Endothelial cell of umbilical vein (primary cell): Measurements from ENCODE around the gene KLHL4. TPM values are rescaled to one million over a fixed set of nuclear protein-coding genes. Genes with fewer than 3 reads are reported as not detected.

ENCODE experiments used
- BruUV-seq: library from RNA; stranded (reverse); fragments of 400-500 nt; replicated peaks from 2 replicates; lab custom pipeline; 2021; lab: Mats Ljungman, UMichigan
- CTCF ChIA-PET: fragments of 300-600, 350-600 bp; sonication (Branson Sonifier 250); formaldehyde crosslinking; loops from one replicate; lab custom pipeline; 2021; ENCODE audit warnings: antibody characterized with exemption, inconsistent platforms; lab: Charles Lee
- POLR2A ChIA-PET: fragments of 300-600, 350-600 bp; sonication (Branson Sonifier 250); formaldehyde crosslinking; loops from one replicate; lab custom pipeline; 2021; ENCODE audit warnings: antibody characterized with exemption, inconsistent platforms; lab: Charles Lee
- DNase-seq: peaks from one replicate; pipeline ENCODE4 v3.0.0-alpha.2; 2011; ENCODE audit warnings: low read depth, low spot score
- FAIRE-seq: peaks from 2 replicates; lab custom pipeline; 2011; peaks lifted over from hg19 to GRCh38; lab: Jason Lieb, UNC
- H2AFZ ChIP-seq: 2 replicates; pipeline ENCODE4 v1.6.0; 2012; ENCODE audit warnings: low read depth, low read length, control low read depth, inconsistent platforms
- H3K27ac ChIP-seq: 2 replicates; pipeline ENCODE4 v1.5.1; 2011; ENCODE audit warnings: low read depth, mild to moderate bottlenecking, control low read depth, low read length, moderate library complexity; ENCODE audit not compliant: insufficient read depth
- H3K27me3 ChIP-seq, 2 experiments: 2 replicates each; pipeline versions ENCODE4 v1.6.0 to v1.6.1; 2011; ENCODE audit warnings: low read length in 2 of 2, mixed read lengths in 1 of 2; ENCODE audit not compliant: control insufficient read depth in 2 of 2, insufficient read depth in 2 of 2
- H3K36me3 ChIP-seq, 2 experiments: 2 replicates in 1 of 2; 3 replicates in 1 of 2; pipeline ENCODE4 v1.5.1; 2011; ENCODE audit warnings: low read length in 2 of 2, mild to moderate bottlenecking in 1 of 2, moderate library complexity in 1 of 2; ENCODE audit not compliant: control insufficient read depth in 2 of 2, insufficient read depth in 2 of 2; ENCODE audit errors: extremely low read depth in 1 of 2
- H3K4me1 ChIP-seq: 3 replicates; pipeline ENCODE4 v1.5.1; 2011; ENCODE audit warnings: mild to moderate bottlenecking, low read length; ENCODE audit not compliant: control insufficient read depth, insufficient read depth; ENCODE audit errors: extremely low read depth
- H3K4me2 ChIP-seq: 2 replicates; pipeline ENCODE4 v1.6.1; 2011; ENCODE audit warnings: low read length, control low read depth, mixed read lengths; ENCODE audit not compliant: insufficient read depth
- H3K4me3 ChIP-seq, 3 experiments: fragments of 200-600 bp in 1 of 3; sonication (generic), shearing (Covaris generic) in 1 of 3; replicated peaks in 1 of 3; 2 replicates each; pipeline ENCODE4 v1.5.1; 2011 to 2016; ENCODE audit warnings: control low read depth in 3 of 3, low read length in 3 of 3, mild to moderate bottlenecking in 2 of 3, inconsistent platforms in 1 of 3, low read depth in 1 of 3, moderate library complexity in 1 of 3; ENCODE audit not compliant: insufficient read depth in 1 of 3
- H3K79me2 ChIP-seq: 2 replicates; pipeline ENCODE4 v1.6.0; 2012; ENCODE audit warnings: low read length, inconsistent platforms; ENCODE audit not compliant: control insufficient read depth, insufficient read depth
- H3K9ac ChIP-seq: replicated peaks from 2 replicates; pipeline ENCODE3; 2011; ENCODE audit warnings: low read length, control low read depth; ENCODE audit not compliant: insufficient read depth; ENCODE audit errors: extremely low read depth
- H3K9me1 ChIP-seq: replicated peaks from 3 replicates; pipeline ENCODE4 v1.6.0; 2011; ENCODE audit warnings: mild to moderate bottlenecking, low read length; ENCODE audit not compliant: control insufficient read depth, insufficient read depth; ENCODE audit errors: extremely low read depth
- H3K9me3 ChIP-seq: replicated peaks from 2 replicates; pipeline ENCODE4 v1.5.1; 2012; ENCODE audit warnings: low read length, inconsistent platforms; ENCODE audit not compliant: control insufficient read depth, insufficient read depth
- H4K20me1 ChIP-seq: replicated peaks from 2 replicates; pipeline ENCODE3; 2011; ENCODE audit warnings: mild to moderate bottlenecking, low read length; ENCODE audit not compliant: control insufficient read depth, insufficient read depth; ENCODE audit errors: extremely low read depth
- CTCF ChIP-seq, 2 donors: IDR thresholded peaks; 1 replicate in 1 of 2; 2 replicates in 1 of 2; pipeline ENCODE4 v1.5.1; 2011; ENCODE audit warnings: low read length in 2 of 2, mild to moderate bottlenecking in 2 of 2, moderate library complexity in 2 of 2, control low read depth in 1 of 2, inconsistent platforms in 1 of 2, low read depth in 1 of 2; ENCODE audit not compliant: insufficient read depth in 1 of 2; ENCODE audit errors: extremely low read depth in 1 of 2
- EZH2 ChIP-seq: IDR thresholded peaks from 2 replicates; pipeline ENCODE4 v1.6.1; 2012; ENCODE audit warnings: borderline replicate concordance, low read depth, mild to moderate bottlenecking, moderate library complexity, low read length, inconsistent platforms; ENCODE audit not compliant: severe bottlenecking
- FOS ChIP-seq: IDR thresholded peaks from 2 replicates; pipeline ENCODE4 v1.6.1; 2011; ENCODE audit warnings: mild to moderate bottlenecking, low read length, moderate library complexity, borderline replicate concordance; ENCODE audit not compliant: insufficient read depth
- GATA2 ChIP-seq: IDR thresholded peaks from 2 replicates; pipeline ENCODE4 v1.7.0; 2011; ENCODE audit warnings: low read depth, mild to moderate bottlenecking, moderate library complexity, mixed read lengths, low read length; ENCODE audit not compliant: insufficient read length, insufficient read depth
- JUN ChIP-seq: IDR thresholded peaks from 2 replicates; pipeline ENCODE4 v1.6.1; 2011; ENCODE audit warnings: borderline replicate concordance, low read depth; ENCODE audit not compliant: insufficient read length, insufficient read depth
- MAX ChIP-seq: IDR thresholded peaks from 2 replicates; pipeline ENCODE4 v1.6.1; 2011; ENCODE audit not compliant: insufficient read depth, insufficient read length
- MYC ChIP-seq: IDR thresholded peaks from one replicate; pipeline ENCODE4 v1.6.1; 2011; ENCODE audit warnings: mild to moderate bottlenecking, low read depth, low read length
- POLR2A ChIP-seq: IDR thresholded peaks from 2 replicates; pipeline ENCODE4 v1.6.1; 2012; ENCODE audit warnings: low read depth, mild to moderate bottlenecking, control low read depth, low read length
- POLR2AphosphoS5 ChIP-seq: IDR thresholded peaks from 2 replicates; pipeline ENCODE4 v1.6.1; 2012; ENCODE audit warnings: low read depth, mild to moderate bottlenecking, control low read depth, low read length, moderate library complexity; ENCODE audit not compliant: insufficient read depth
- dilution Hi-C: fragments of 300-500 bp; cut with MboI; formaldehyde crosslinking; loops from one replicate; pipeline ENCODE4 v1.15.0; 2019; ENCODE audit warnings: low sequenced_read_pairs; ENCODE audit not compliant: extremely low pct_ligation_motif_present
- intact Hi-C: fragments of 100-400 bp; cut with micrococcal nuclease; formaldehyde crosslinking; loops from one replicate; pipeline ENCODE4 v1.10.0; 2022
- polyA plus RNA-seq, 4 experiments: library from polyadenylated mRNA; depleted of rRNA in 3 of 4; stranded (reverse) in 3 of 4; unstranded in 1 of 4; fragments of >200 nt; gene quantifications; 2 replicates each; pipeline versions ENCODE4 v1.2.1 to v1.2.3, GENCODE V29; 2011 to 2012; ENCODE audit warnings: missing spikeins in 1 of 4
- total RNA-seq: library from RNA; stranded (reverse); gene quantifications from 2 replicates; pipeline ENCODE4 v1.2.3, GENCODE V29; 2021

KLHL4 gene
- total and polyA plus RNA-seq, 2 donors (not counting 3 experiments of a cell fraction or from before 2014, with no cell fraction given) = 9.8 to 19.3 TPM

DNA sequence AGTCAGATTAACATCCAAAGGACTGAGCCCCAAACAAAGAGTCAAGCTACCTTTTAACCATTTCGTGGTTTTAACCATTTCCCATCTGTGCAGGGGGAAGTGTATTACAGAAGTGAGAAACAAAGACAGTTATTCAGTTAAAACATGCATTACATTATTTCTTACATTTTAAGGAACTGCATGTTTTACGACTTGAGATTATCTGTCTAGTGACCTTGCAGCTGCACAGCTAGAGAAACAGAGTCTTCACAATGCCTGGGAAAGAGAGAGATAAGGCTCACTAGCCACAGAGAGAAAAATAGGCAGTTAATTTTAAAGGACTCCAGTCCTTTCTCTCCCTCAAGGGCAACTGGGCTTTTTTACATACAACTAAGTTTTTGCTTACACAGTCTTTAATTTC lies 48.7 kb upstream of the KLHL4 start:
- TF ChIP-seq MAX (no peak), POLR2AphosphoS5 (no peak), MYC (no peak), EZH2 (no peak), POLR2A (no peak), JUN (no peak), CTCF (IDR thresholded peaks at IDR 0.05; ENCODE audit: extremely low read depth in 1 of 2, insufficient read depth in 1 of 2, low read depth in 1 of 2, low read length in 2 of 2) (no peak), FOS (no peak), GATA2 (no peak)
- H3K9ac ChIP-seq = no peak overlapping the region
- no peaks in the 10 kb centered on the region for H3K9me1 ChIP-seq
- dilution Hi-C loops (no loop called here), intact Hi-C loops (no loop called here)
- no peak overlapping the region for H2AFZ ChIP-seq
- POLR2A ChIA-PET = no interaction called here
- no peaks in the 10 kb centered on the region for H4K20me1 ChIP-seq
- no peak for FAIRE-seq
- no peaks in the 10 kb centered on the region for H3K9me3 ChIP-seq
- no peaks in the 10 kb centered on the region for H3K27me3 ChIP-seq
- DNase-seq = no peak
- H3K79me2 ChIP-seq = no peaks in the 10 kb centered on the region
- H3K4me2 ChIP-seq = no peak overlapping the region
- no peak overlapping the region for H3K27ac ChIP-seq
- CTCF ChIA-PET = no interaction called here
- no peak overlapping the region for H3K4me3 ChIP-seq
- H3K36me3 ChIP-seq = no peaks in the 10 kb centered on the region
- no TSS peak for BruUV-seq
- H3K4me1 ChIP-seq = no peaks in the 10 kb centered on the region
